Measurements from ENCODE around the gene NELFA. TPM values are rescaled to one million over a fixed set of nuclear protein-coding genes. Genes with fewer than 3 reads are reported as not detected.
A peak's percentile ranks its signal among the peaks of the same experiment; 100 is the strongest.
"Not testable (repeated sequence)": the region's sequence is repeated elsewhere in the genome, so short reads cannot be mapped to it uniquely, and the experiment has no call there.

The NELFA gene
- total RNA-seq, 2 donors from 2014 or later: 44.8 to 53.8 TPM

DNA sequence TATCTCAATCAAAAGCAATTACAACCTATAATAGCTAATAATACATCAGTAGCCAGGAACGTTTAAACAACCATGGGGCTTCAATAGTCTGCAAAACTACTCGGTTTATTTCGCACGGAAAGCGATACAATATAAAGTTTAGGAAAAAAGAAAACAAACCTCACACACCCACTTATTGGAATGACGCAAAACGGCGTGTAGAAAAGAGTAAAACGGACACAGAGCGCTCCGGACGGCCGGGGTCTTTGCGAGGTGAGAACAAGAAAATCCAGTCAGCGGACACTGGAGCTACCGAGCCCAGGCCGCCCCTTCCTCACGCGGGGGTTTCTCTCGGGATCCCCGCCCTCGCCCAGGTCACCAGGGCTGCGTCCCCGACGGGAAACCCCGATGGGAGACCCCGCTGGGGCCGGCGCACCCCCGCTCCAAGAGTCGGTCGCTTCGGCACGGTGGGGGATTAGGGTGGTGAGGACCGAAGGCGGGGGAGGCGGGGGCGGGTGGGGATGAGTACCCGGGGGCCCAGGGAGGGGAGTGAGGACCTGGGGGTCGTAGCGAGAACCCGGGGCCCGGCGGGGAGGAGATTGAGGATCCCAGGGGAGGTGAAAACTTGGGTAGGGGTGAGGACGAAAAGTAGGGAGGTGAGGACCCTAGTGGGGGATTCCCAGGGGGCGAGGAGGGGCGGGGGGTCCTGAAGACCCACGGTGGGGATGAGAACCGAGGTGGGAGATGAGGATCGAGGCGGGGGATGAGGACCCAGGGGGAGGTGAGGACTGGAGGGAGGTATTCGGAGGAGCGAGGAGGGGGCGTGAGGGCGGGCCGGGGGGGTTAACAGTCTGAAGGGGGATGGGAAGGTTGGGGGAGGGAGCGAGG is 737 bp downstream of the NELFA start:
- ATAC-seq (no peak), DNase-seq (ENCODE audit: low spot score in 2 of 2) (no peak)
- peaks cover 15 to 25% of the 10 kb centered on the region in 2 donors for H3K36me3 Mint-ChIP-seq
- peak overlapping the region; percentile 94 to 98 for H3K27ac Mint-ChIP-seq
- no peaks in the 10 kb centered on the region for H3K9me3 Mint-ChIP-seq

DNA sequence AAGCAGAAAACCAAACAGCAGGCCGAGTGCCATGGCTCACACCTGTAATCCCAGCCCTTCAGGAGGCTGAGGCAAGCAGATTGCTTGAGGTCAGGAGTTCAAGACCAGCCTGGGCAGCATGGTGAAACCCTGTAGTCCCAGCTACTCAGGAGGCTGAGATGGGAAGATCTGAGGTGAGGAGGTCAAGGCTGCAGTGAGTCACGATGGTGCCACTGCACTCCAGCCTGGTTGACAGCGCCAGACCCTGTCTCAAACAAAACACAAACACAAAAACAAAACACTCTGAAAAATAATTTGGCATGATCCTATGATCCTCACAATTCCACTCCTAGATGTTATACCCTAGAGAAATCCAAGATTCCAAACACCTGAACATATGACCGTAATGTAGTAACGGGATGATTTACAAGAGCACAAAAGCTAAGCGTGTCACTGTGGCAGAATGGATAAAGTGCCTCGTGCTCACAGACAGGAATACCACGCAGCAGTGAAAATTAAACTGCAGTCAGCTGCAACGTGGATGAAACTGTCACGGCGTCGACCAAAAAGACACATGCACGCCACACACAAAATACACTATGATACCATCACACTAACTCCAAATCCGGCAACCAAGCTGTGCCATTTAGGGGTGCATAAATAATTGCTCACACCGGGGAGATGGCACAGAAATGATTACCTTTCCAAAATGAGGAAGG is 1.7 kb downstream of the NELFA start:
- DNase-seq (ENCODE audit: low spot score in 2 of 2) (no peak), ATAC-seq (no peak)
- Mint-ChIP-seq H3K36me3 (peaks cover 15 to 35% of the 10 kb centered on the region in 2 donors), H3K27ac (peak overlapping the region; percentile 94 to 98), H3K9me3 (no peaks in the 10 kb centered on the region)

DNA sequence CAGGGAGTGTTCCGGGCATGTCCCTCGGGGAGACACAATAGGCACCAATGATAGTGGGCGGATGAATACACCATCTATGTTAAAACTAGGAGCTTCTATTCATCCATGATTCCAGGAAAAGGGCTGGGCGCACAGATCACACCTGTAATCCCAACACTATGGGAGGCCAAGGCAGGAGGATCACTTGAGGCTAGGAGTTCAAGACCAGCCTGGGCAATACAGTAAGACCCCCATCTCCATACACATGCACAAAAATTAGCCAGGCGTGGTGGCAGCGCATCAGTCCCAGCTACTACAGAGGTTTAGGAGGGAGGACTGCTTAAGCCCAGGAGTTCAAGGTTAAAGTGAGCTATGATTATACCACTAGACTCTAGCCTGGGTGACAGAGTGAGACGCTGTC is 2.4 kb downstream of the NELFA start:
- Mint-ChIP-seq H3K27ac (no peak overlapping the region), H3K36me3 (peaks cover 15 to 38% of the 10 kb centered on the region in 2 donors), H3K9me3 (no peaks in the 10 kb centered on the region)
- ATAC-seq: no peak
- DNase-seq (ENCODE audit: low spot score in 2 of 2): no peak

DNA sequence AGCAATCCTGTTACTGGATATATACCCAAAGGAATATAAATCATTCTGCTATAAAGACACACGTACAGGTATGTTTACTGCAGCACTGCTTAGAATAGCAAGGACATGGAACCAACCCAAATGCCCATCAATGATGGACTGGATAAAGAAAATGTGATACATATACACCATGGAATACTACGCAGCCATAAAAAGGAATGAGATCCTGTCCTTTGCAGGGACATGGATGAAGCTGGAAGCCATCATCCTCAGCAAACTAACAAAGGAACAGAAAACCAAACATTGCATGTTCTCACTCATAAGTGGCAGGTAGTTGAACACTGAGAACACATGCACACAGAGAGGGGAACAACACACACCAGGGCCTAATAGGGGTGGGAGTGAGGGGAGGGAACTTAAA is 5.4 kb downstream of the NELFA start:
- not testable (repeated sequence) for DNase-seq (ENCODE audit: low spot score in 2 of 2); ATAC-seq; H3K27ac Mint-ChIP-seq
- Mint-ChIP-seq H3K9me3 (peaks cover 24 to 25% of the 10 kb centered on the region in 2 donors), H3K36me3 (peaks cover 41 to 68% of the 10 kb centered on the region in 2 donors)

DNA sequence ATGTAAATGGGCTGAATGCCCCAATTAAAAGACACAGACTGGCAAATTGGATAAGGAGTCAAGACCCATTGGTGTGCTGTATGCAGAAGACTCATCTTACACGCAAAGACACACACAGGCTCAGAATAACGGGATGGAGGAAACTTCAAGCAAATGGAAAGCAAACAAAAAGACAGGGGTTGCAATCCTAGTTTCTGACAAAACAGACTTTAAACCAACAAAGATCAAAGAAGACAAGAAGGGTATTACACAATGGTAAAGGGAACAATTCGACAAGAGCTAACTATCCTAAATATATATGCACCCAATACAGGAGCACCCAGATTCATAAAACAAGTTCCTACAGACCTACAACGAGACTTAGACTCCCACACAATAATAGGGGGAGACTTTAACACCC is 9.5 kb downstream of the NELFA start:
- H3K9me3 Mint-ChIP-seq: peaks cover 32 to 38% of the 10 kb centered on the region in 2 donors
- DNase-seq (ENCODE audit: low spot score in 2 of 2); H3K27ac Mint-ChIP-seq; ATAC-seq: not testable (repeated sequence)
- H3K36me3 Mint-ChIP-seq: peaks cover 46 to 81% of the 10 kb centered on the region in 2 donors

DNA sequence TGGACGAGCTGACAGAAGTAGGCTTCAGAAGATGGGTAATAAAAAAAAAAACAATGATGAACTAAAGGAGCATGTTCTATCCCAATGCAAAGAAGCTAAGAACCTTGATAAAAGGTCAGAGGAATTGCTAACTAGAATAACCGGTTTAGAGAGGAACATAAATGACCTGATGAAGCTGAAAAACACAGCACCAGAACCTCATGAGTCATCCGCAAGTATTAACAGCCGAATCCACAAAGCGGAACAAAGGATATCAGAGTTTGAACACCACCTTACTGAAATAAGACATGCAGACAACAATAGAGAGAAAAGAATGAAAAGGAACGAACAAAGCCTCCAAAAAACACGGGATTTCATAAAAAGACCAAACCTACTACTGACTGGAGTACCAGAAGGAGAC is 10.5 kb downstream of the NELFA start:
- H3K9me3 Mint-ChIP-seq: peaks cover 32 to 38% of the 10 kb centered on the region in 2 donors
- no peak for DNase-seq (ENCODE audit: low spot score in 2 of 2)
- H3K27ac Mint-ChIP-seq: no peak overlapping the region
- no peak for ATAC-seq
- H3K36me3 Mint-ChIP-seq: peaks cover 46 to 78% of the 10 kb centered on the region in 2 donors

DNA sequence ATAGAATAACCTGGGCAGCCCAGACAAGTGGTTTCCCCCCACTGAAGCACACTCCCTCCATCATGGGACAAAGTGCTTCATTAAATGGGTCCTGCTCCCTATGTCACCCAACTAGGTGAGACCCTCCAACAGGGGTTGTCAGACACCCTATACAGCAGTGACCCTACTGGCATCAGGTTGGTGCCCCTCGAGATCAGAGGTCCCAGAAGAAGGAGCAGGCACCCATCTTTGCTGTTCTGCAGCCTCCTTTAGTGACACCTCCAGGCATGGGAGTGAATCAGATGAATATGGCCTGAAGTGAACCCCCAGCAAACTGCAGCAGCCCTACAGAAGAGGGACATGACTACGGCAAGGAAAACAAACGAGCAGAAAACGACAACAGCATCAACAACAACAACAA is 11.1 kb downstream of the NELFA start:
- DNase-seq (ENCODE audit: low spot score in 2 of 2) (no peak), ATAC-seq (no peak)
- H3K9me3 Mint-ChIP-seq: peaks cover 32 to 38% of the 10 kb centered on the region in 2 donors
- H3K36me3 Mint-ChIP-seq: peaks cover 46 to 72% of the 10 kb centered on the region in 2 donors
- H3K27ac Mint-ChIP-seq: peak overlapping the region in 1 of 2 donors; percentile 7

DNA sequence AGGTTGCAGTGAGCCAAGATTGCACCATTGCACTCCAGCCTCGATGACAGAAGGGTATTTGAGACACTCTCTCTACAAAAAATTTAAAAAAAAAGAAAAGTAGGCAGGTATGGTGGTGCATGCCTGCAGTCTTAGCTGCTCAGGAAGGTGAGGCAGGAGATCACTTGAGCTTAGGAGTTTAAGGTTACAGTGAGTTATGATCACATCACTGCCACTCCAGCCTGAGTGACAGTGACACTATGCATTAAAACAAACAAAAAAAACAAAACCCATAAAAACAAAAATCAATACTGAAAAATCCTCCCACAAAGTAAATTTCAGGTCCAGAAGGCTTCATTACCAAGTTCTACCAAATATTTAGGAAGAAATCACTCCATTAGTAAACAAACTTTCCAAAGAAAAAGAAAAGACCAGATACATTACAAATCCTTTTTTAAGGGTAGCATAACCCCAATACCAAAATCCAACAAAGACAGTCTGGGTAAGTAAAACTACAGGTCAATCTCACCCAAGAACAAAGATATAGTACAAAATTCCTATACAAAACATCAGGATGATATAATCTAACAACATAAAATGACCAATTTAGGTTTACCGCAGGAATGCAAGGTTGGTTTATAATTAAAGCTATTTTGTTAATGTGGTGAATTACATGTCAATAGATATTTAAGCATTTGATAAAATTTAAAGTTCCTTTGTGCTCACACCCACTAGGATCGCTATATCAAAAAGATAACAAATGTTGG is 11.7 kb downstream of the NELFA start:
- peaks cover 46 to 65% of the 10 kb centered on the region in 2 donors for H3K36me3 Mint-ChIP-seq
- peaks cover 32 to 38% of the 10 kb centered on the region in 2 donors for H3K9me3 Mint-ChIP-seq
- ATAC-seq: no peak
- no peak for DNase-seq (ENCODE audit: low spot score in 2 of 2)
- H3K27ac Mint-ChIP-seq: no peak overlapping the region

DNA sequence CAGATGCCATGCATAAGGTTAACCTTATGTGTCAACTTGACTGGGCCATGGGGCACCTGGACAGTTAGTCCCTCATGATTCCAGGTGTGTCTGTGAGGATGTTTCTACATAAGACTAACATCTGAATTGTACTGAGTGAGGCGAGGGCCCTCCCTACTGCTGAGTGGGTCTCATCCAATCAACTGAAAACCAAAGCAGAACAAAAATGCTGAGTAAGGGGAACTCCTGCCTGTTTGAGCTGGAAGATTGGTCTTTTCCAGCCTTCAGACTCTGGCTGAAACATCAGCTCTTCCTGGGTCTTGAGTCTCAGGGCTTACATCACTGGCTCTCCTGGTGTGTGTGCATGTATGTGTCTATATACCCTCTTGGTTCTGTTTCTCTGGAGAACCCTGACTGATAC is 13.8 kb downstream of the NELFA start:
- ATAC-seq (no peak), DNase-seq (ENCODE audit: low spot score in 2 of 2) (no peak)
- Mint-ChIP-seq H3K36me3 (peaks cover 32 to 49% of the 10 kb centered on the region in 2 donors), H3K9me3 (peaks cover 21 to 30% of the 10 kb centered on the region in 2 donors), H3K27ac (peak overlapping the region in 1 of 2 donors; percentile 74)

DNA sequence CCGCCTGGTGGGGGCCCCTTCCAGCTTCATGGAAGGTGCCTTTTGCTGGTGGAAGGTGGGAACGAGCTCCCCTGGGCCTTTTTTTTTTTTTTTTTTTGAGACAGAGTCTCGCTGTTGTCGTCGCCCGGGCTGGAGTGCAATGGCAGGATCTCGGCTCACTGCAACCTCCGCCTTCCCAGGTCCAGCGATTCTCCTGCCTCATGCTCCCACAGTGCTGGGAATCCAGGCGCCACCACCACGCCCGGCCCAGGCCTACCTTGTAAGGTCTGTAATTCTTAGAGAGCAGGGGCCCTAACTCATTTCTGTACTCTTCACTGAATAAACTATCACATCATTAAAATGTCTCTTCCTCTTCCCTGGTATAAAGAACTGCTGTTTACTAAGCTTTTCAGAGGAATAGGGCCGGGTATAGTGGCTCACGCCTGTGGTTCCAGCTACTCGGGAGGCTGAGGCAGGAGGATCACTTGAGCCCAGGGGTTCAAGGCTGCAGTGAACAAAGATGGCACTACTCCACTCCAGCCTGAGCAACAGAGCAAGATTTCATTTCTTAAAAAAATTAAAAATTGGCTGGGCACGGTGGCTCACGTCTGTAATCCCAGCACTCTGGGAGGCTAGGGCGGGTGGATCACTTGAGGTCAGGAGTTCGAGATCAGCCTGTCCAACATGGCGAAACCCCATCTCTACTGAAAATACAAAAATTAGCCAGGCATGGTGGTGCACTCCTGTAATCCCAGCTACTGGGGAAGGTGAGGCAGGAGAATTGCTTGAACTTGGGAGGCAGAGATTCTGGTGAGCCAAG is 14.9 kb downstream of the NELFA start:
- DNase-seq (ENCODE audit: low spot score in 2 of 2); H3K27ac Mint-ChIP-seq; ATAC-seq: not testable (repeated sequence)
- Mint-ChIP-seq H3K36me3 (peaks cover 22 to 38% of the 10 kb centered on the region in 2 donors), H3K9me3 (peaks cover 11 to 20% of the 10 kb centered on the region in 2 donors)

DNA sequence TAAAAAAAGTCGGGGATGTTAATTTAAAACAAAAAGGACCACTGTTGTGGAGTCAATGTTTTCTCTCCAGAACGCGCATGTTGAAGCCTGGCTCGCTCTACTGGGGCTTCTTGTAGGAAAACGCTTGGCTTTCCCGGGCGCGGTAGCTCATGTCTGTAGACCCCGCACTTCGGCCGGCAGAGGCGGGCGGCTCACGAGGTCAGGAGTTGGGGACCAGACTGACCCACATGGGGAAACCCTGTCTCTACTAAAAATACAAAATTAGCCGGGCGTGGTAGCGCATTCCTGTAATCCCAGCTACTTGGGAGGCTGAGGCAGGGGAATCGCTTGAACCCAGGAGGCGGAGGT is 15.6 kb downstream of the NELFA start:
- ATAC-seq (no peak), DNase-seq (ENCODE audit: low spot score in 2 of 2) (no peak)
- H3K9me3 Mint-ChIP-seq: peaks cover 5 to 12% of the 10 kb centered on the region in 2 donors
- peaks cover 14 to 31% of the 10 kb centered on the region in 2 donors for H3K36me3 Mint-ChIP-seq
- no peak overlapping the region for H3K27ac Mint-ChIP-seq

DNA sequence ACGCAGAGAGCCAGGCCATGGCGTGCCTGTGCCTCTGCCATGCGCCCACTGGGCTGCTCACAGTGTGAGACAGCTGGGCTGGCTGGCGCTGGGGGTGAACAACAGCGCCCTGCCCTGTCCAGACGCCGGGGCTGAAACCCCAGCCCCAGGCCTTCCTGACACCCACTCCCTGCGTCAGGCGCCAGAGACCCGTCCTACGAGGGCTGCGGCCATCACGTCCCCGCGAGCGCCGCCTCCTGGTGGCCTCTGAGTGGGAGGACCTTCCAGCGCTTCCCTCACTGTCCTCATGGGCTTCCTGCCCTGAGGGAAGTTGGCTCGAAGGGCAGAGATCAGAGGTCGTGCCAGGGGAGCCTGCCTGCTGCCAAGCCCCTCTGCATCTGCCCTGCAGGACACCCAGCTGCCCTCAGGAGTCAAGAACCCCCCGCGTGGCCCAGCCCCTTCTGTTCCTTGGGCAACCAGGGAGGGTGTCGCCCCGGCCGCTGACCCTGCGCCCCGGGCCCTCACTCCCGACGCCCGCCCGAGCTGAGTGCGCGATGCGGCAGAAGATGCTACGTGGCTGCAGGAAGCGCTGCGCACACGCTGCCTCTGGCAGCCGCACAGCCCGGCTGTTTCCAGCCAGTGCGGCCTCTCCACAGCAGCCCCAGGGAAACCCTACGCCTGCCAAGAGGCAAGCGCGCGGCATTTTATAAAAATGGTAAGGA is 16.2 kb downstream of the NELFA start:
- Mint-ChIP-seq H3K36me3 (peaks cover 9 to 26% of the 10 kb centered on the region in 2 donors), H3K9me3 (peaks cover under 1 to 7% of the 10 kb centered on the region in 2 donors), H3K27ac (no peak overlapping the region)
- DNase-seq (ENCODE audit: low spot score in 2 of 2) (no peak), ATAC-seq (peak in 1 of 2 donors; percentile 14)

DNA sequence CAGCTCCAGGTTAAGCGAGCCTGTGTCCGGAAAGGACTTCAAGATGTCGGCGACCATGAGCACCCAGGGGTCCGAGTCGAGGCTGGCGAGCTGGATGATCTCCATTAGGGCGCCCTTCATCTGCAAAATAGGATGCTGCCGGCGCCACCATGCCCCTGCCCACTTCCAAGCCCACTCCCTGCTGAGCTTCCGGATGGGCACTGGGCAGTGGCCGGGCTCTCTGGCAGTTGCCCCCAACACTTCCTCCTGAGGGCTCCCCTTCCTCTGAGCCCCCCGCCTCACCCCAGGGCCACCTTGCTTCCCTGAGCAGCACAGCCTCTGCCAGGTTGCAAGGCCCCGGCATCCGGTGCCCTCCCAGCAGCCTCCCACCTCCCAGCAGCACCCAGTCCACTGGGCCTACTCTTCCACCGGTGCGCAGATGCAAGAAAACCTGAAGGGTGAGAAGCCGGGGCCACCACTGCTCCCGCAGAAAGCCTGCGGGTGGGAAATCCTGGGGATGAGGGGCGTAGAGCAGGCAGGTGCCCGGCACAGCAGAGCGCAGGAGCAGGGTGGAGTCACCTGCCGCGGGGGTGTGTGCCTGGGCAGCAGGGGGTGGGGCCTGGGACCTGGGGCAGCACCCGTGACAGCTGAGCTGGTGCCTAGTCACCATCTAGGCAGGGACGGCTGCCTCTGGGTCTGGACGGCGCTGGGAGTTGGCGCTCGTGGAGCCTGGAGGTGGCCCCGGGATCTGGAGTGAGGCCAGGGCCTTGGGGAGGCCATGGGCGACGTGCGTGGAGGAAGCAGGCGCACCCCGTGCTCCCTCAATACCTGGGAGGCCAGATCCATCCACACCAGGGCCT is 17.0 kb downstream of the NELFA start:
- Mint-ChIP-seq H3K9me3 (peaks cover 0 to under 1% of the 10 kb centered on the region in 2 donors), H3K36me3 (peaks cover 7 to 17% of the 10 kb centered on the region in 2 donors), H3K27ac (peak overlapping the region in 1 of 2 donors; percentile 50)
- no peak for DNase-seq (ENCODE audit: low spot score in 2 of 2)
- peak in 1 of 2 donors; percentile 22 for ATAC-seq

DNA sequence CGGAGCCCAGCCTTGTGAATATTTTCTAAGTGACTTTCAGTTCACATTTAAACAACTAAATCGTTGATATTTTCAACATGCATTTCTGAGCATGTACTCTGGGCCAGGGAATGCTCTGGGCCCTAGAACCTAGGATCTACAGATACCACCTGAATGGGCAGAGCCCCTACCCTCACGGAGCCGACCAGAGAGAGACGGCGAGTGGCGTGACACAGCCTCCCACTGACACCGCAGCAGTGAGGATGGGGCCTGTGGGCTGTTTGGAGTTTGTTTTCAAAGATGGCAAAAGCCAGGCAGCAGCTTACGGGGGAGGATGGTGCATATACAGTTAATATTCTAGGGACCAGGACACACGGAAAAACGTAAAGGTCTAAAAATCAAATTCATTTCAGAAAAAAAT is 17.7 kb downstream of the NELFA start:
- peak overlapping the region; percentile 50 to 59 for H3K27ac Mint-ChIP-seq
- DNase-seq (ENCODE audit: low spot score in 2 of 2) (no peak), ATAC-seq (no peak)
- no peaks in the 10 kb centered on the region for H3K9me3 Mint-ChIP-seq
- peaks cover 3 to 10% of the 10 kb centered on the region in 2 donors for H3K36me3 Mint-ChIP-seq

DNA sequence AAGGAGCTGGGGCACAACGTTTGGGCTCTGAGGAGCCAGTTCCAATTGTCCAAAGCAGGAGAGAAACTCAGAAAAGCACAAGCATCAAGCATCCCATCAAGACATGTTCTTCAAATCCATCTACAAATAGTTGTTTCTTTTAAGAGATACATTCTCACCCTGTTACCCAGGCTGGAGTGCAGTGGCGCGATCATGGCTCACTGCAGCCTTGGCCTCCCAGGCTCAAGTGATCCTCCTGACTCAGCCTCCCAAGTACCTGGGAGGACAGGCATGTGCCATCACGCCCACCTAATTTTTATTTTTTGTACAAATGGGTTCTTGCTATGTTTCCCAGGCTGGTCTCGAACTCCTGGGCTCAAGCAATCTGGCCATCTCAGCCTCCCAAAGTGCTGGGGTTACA is 18.1 kb downstream of the NELFA start:
- no peak for DNase-seq (ENCODE audit: low spot score in 2 of 2)
- ATAC-seq: no peak
- peaks cover 0 to 6% of the 10 kb centered on the region in 2 donors for H3K36me3 Mint-ChIP-seq
- no peaks in the 10 kb centered on the region for H3K9me3 Mint-ChIP-seq
- peak overlapping the region in 1 of 2 donors; percentile 59 for H3K27ac Mint-ChIP-seq
